Limb (tissue), 2 donors: ENCODE results near the gene FERMT1.
"Not testable (repeated sequence)": the region's sequence is repeated elsewhere in the genome, so short reads cannot be mapped to it uniquely, and the experiment has no call there.

Source experiments
- DNase-seq, 2 donors: peaks; one replicate each; pipeline ENCODE4 v3.0.0-alpha.2; 2016; ENCODE audit errors: extremely low spot score in 2 of 2

FERMT1 gene

DNA sequence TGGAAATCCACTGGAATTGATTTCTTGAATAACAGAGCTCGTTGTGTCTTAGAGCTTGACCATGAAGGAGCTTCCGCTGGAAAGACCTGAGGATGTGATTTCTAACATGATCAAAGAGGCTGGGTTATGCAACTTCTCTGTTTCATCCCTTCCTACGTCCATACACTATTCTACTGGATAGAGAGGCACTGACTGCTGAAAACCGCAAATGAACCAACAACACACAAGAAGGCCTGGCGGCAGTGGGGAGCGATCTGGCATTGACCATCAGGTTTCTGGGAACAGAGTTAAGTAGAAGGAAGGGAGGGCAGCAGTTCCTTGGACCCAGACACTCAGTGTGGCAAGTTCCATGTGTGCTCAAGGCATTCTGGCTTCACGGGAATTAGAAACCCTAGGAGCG, 82.3 kb downstream of the FERMT1 start:
- DNase-seq = no peak

DNA sequence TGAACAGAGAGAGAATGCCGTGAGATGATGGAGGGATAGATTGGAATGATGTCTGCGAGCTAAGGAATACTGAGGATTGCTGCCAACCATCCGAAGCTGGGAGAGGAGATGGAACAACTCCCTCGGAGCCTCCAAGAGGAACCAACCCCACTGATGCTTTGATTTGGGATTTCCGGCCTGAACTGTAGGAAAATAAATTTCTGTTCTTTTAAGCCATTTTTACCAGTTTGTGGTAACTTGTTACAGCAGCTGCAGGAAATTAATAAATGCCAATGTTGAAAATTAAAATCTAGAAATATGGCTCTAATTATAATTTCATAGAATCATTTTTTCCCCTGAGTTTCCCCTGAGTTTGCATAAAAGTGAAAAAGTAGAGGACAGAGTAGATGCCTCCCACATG, 83.1 kb downstream of the FERMT1 start:
- DNase-seq = no peak

DNA sequence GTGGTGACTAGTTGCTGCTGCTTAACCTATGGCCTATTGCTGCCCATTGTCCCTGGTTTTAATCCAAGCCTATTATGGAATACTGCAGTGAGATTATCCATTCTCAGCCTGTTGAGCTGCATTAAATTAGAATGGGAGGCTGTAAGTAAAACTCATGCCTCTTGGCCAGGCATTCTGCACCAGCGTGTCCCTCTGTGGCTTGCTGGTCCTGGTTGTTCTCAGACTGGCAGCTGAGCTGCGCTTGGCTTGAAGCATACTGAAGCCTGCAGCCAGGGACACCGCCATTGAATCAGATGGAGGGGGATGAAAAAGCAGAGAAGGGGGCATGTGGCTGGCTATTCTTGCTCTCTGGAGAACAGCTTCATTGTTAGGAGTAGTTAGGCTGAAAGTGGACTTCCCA, 84.6 kb downstream of the FERMT1 start:
- DNase-seq = no peak

DNA sequence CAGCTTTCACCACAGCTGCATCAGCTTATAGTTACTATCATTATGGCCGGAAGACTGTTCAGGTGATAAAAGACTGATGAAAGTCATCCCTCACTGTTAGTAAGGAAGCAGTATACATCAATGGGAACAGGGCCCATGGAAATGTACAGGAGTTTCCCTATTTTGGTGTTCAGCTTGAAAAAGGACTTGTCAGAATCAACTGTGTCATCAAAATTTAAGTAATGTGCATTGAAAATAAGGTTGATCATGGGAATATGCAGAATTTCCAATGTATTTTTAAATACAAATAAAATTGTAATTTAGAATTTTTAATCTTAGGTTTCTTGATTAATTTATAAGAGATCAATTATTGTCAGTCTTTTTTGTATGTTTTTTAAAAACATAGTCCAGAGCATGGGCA, 85.7 kb downstream of the FERMT1 start:
- no peak for DNase-seq

DNA sequence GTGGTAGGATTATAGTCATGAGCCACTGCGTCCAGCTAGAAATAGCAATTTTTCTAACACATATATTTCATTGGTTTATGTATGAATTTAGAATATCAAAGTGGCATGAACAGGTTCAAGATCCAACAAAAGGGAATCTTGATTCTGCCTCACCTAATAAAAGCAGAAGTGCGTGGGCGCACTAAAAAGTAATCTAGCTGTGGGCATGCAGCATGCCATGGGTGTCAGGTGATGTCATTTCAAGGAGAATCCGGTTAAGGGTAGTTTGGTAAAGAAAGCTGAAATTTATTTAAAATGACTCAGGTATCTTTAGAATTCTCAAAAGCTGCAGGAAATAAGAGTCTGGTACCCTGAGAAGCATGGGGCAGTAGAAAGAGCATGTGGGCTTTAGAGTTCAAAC, 86.6 kb downstream of the FERMT1 start:
- DNase-seq = no peak

DNA sequence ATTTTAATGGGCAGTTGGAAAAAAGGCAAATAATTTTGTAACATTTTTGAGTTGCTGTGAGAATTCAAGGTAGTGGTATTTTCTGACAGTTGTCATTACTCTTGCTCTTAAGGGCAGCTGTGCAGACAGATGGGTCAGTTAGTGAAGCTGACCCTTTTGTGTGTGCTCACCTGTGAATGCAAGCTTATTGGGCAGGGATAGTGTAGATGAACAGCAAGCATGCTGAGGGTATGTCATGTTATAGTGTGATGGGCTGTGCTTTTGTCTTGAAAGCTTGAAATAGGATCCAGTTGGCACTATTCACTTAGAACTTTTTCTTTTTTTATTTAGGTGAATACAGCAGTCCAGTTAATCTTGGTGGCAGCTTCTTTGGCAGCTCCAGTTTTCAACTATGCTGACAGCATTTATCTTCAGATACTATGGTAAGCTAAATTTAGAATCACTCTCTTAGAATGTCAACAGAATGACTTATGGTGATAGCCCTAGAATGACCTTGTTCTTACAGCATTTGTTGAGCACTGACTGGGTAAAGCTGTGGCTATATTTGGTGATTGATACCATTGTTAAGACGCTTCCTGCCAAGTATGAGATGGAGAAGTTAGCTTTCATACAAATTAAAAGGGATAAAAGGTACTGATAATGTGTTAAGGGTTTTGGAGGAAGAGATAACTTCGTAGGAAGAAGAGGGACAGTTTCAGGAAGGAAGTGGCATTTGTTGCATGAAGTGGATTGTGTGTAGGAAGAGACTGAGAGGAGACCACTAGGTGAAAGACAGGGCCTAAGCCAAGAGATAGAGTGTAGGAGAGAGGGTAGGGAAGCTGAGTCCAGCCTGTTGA, 88.5 kb downstream of the FERMT1 start:
- DNase-seq = no peak

DNA sequence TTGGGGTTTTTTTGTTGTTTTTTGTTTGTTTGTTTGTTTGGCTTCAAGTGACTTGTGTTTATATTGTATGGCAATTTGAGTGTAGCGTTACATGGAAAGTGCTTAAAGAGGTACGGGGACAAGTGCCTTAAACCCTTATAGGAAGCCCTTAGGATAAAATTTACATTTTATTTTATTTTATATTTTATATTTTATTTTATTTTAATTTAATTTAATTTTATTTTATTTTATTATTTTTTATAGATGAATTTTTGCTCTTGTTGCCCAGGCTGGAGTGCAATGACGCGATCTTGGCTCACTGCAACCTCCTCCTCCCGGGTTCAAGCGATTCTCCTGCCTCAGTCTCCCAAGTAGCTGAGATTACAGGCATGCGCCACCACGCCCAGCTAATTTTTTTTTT, 89.9 kb downstream of the FERMT1 start:
- DNase-seq = not testable (repeated sequence)

DNA sequence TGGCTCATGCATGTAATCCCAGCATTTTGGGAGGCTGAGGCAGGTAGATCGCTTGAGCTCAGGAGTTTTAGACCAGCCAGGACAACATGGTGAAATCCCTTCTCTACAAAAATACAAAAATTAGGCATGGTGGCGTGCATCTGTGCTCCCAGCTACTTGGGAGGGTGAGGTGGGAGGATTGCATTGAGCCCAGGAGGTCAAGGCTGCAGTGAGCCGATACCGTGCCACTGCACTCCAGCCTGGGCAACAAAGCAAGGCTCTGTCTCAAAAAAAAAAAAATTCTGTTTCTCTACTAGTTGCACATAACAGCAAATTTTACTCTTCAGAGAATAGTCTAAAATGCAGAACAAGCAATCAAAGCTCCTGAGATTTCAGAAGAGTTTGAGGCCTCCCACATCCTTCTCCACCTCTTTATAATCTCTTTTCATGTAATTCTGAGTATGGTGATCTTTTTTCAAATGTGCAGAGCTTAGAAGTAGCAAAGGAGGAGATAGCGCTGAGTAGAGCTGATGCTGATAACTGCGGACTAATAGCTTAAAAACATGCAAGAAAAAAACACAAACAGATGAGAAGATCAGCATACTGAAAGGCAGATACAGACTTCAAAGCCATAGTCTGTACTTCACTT, 92.3 kb downstream of the FERMT1 start:
- no peak for DNase-seq

DNA sequence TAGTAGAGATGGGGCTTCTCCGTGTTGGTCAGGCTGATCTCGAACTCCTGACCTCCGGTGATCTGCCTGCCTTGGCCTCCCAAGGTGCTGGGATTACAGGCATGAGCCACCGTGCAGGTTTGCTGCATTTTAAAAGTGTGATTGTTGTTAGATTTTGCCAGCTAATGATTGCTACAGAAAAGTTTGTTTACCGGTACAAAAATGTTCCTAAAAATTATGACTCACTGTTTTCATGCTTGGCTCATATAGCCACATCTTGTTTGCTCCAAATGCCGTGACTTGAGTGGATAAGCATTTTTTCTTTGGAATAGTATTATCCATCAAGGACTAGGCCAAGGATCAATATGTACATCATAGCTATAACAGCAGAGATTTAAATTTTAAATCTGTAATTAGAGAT, 93.3 kb downstream of the FERMT1 start:
- no peak for DNase-seq

DNA sequence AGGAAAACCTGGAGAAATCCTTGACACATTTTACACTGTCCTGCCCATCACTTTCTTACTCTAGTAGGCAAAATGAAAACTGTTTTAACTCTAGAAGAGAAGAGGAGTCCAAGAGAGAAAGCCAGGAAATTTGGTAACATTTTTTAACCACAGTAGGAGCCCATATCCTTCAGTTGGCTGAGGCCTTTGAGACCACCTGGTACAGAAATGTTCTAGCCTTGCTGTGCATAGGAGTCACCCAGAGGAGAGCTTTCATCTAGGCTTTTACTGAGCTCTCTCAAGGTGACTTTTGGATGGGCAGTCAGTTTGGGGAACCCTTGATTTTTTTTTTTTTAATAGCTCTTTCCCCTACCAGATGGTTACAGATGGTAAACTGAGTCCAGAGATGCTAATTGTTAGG, 94.0 kb downstream of the FERMT1 start:
- no peak for DNase-seq

DNA sequence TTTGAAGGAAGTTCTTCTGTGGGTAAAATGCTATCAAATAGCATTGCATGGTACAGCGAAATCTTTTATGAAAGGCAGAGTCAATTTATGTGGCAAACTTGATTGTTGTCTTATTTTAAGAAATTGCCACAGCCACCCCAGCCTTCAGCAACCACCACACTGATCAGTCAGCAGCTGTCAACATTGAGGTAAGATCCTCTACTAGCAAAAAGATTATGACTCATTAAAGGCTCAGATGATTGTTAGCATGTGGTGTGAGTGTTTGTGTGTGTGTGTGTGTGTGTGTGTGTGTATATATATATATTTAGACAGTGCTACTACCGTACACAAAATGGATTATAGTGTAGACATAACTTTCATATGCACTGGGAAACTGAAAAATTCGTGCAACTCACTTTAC, 96.8 kb downstream of the FERMT1 start:
- DNase-seq = no peak
